GM08714 (cell line): Measurements from ENCODE around the gene B4GALT6.

Source experiments
- H3K4me3 ChIP-seq: fragments of 200-500 bp; sonication (Bioruptor generic); 2 replicates; pipeline ENCODE4 v1.5.1; 2014; ENCODE audit warnings: mild to moderate bottlenecking, low read length, inconsistent platforms
- ZNF274 ChIP-seq: IDR thresholded peaks from 2 replicates; pipeline ENCODE4 v1.6.1; 2012; ENCODE audit warnings: mild to moderate bottlenecking, low read depth, low read length

Gene B4GALT6

GRCh38 chr18:31680831-31681568 is 3.4 kb downstream of the B4GALT6 start:
- TF ChIP-seq ZNF274: no peak
- H3K4me3 ChIP-seq: no peak overlapping the region

GRCh38 chr18:31680433-31680811 is 4.0 kb downstream of the B4GALT6 start:
- TF ChIP-seq ZNF274: no peak
- no peak overlapping the region for H3K4me3 ChIP-seq

GRCh38 chr18:31679791-31680432 is 4.5 kb downstream of the B4GALT6 start:
- TF ChIP-seq ZNF274: no peak
- H3K4me3 ChIP-seq: no peak overlapping the region

- no peak for TF ChIP-seq ZNF274
- H3K4me3 ChIP-seq: no peak overlapping the region
Observed at GRCh38 chr18:31679133-31679742, 5.1 kb downstream of the B4GALT6 start.

GRCh38 chr18:31678425-31678824 is 6.0 kb downstream of the B4GALT6 start:
- TF ChIP-seq ZNF274: no peak

GRCh38 chr18:31677592-31677991 is 6.8 kb downstream of the B4GALT6 start:
- H3K4me3 ChIP-seq: no peak overlapping the region; the same call in 1 of the 2 replicates

More at GRCh38 chr18:31678425-31678824, 6.0 kb downstream of the B4GALT6 start:
- H3K4me3 ChIP-seq: no peak overlapping the region

GRCh38 chr18:31675404-31675803 is 9.0 kb downstream of the B4GALT6 start:
- H3K4me3 ChIP-seq: no peak overlapping the region
- TF ChIP-seq ZNF274: no peak

More at GRCh38 chr18:31677592-31677991, 6.8 kb downstream of the B4GALT6 start:
- TF ChIP-seq ZNF274: no peak

- peak overlapping the region; percentile 22; the same call in 1 of the 2 replicates for H3K4me3 ChIP-seq
- TF ChIP-seq ZNF274: no peak
Observed at GRCh38 chr18:31672628-31673135, 11.7 kb downstream of the B4GALT6 start.

GRCh38 chr18:31671951-31672350 is 12.4 kb downstream of the B4GALT6 start:
- no peak for TF ChIP-seq ZNF274
- no peak overlapping the region for H3K4me3 ChIP-seq

- no peak overlapping the region for H3K4me3 ChIP-seq
- no peak for TF ChIP-seq ZNF274
Observed at GRCh38 chr18:31669541-31669940, 14.8 kb downstream of the B4GALT6 start.

- TF ChIP-seq ZNF274: no peak
- no peak overlapping the region for H3K4me3 ChIP-seq
Observed at GRCh38 chr18:31667185-31667584, 17.2 kb downstream of the B4GALT6 start.

- no peak overlapping the region for H3K4me3 ChIP-seq
- TF ChIP-seq ZNF274: no peak
Observed at GRCh38 chr18:31666055-31666454, 18.3 kb downstream of the B4GALT6 start.

GRCh38 chr18:31664101-31664500 is 20.3 kb downstream of the B4GALT6 start:
- no peak for TF ChIP-seq ZNF274
- H3K4me3 ChIP-seq: no peak overlapping the region

GRCh38 chr18:31661965-31662364 is 22.4 kb downstream of the B4GALT6 start:
- TF ChIP-seq ZNF274: no peak
- H3K4me3 ChIP-seq: no peak overlapping the region

GRCh38 chr18:31660763-31661162 is 23.6 kb downstream of the B4GALT6 start:
- no peak overlapping the region for H3K4me3 ChIP-seq
- TF ChIP-seq ZNF274: no peak
